ENCODE data around the gene GINS1.
"Not testable (repeated sequence)": the region's sequence is repeated elsewhere in the genome, so short reads cannot be mapped to it uniquely, and the experiment has no call there.

The GINS1 gene

GRCh38 chr20:25390538-25391528 lies 16.6 kb upstream of the GINS1 start, which contains the start of gene ABHD12:
Gene ABHD12, minus strand, starts transcription at chr20:25390835. Its CDS starts 132 bp downstream, at chr20:25390703.
- peak; percentile 91 for DNase-seq

GRCh38 chr20:25394276-25394675 lies 13.2 kb upstream of the GINS1 start:
- no peak for DNase-seq

- no peak for DNase-seq
These were observed 12.5 kb upstream of the GINS1 start for GRCh38 chr20:25394996-25395395.

GRCh38 chr20:25397096-25397495 lies 10.4 kb upstream of the GINS1 start:
- no peak for DNase-seq

GRCh38 chr20:25397821-25398220 lies 9.7 kb upstream of the GINS1 start:
- DNase-seq: no peak

GRCh38 chr20:25398376-25399036 lies 9.0 kb upstream of the GINS1 start:
- no peak for DNase-seq

GRCh38 chr20:25399037-25399430 lies 8.4 kb upstream of the GINS1 start:
- peak; percentile 45 for DNase-seq

GRCh38 chr20:25400291-25400732 lies 7.2 kb upstream of the GINS1 start:
- DNase-seq: not testable (repeated sequence)

- no peak for DNase-seq
These were observed 4.9 kb upstream of the GINS1 start for GRCh38 chr20:25402583-25402982.

GRCh38 chr20:25408170-25408547 lies 686 bp downstream of the GINS1 start:
- no peak for DNase-seq

- no peak for DNase-seq
These were observed 1.4 kb downstream of the GINS1 start for GRCh38 chr20:25408890-25409289.

GRCh38 chr20:25418776-25419175 lies 11.3 kb downstream of the GINS1 start:
- no peak for DNase-seq

- DNase-seq: no peak
These were observed 13.6 kb downstream of the GINS1 start for GRCh38 chr20:25421102-25421501.

- no peak for DNase-seq
These were observed 14.6 kb downstream of the GINS1 start for GRCh38 chr20:25422032-25422431.

- no peak for DNase-seq
These were observed 17.1 kb downstream of the GINS1 start for GRCh38 chr20:25424536-25424935.

GRCh38 chr20:25437153-25437581 lies 29.7 kb downstream of the GINS1 start:
- no peak for DNase-seq

GRCh38 chr20:25439328-25439727 lies 31.9 kb downstream of the GINS1 start:
- no peak for DNase-seq

- DNase-seq: no peak
These were observed 37.1 kb downstream of the GINS1 start for GRCh38 chr20:25444556-25444955.

- DNase-seq: no peak
These were observed 40.2 kb downstream of the GINS1 start for GRCh38 chr20:25447671-25448070.

- no peak for DNase-seq
These were observed 44.9 kb downstream of the GINS1 start for GRCh38 chr20:25452333-25452732.

GRCh38 chr20:25453035-25453810 lies 45.8 kb downstream of the GINS1 start:
- no peak for DNase-seq

GRCh38 chr20:25454153-25454900 lies 46.9 kb downstream of the GINS1 start:
- no peak for DNase-seq

Data from amniotic stem cell (primary cell).